Osteocyte (in vitro differentiated cells): ENCODE results near the gene GDPD2. TPM values are rescaled to one million over a fixed set of nuclear protein-coding genes. Genes with fewer than 3 reads are reported as not detected.

Source experiments
- DNase-seq: peaks from one replicate; pipeline ENCODE4 v3.0.0; 2021; ENCODE audit warnings: mixed read lengths; ENCODE audit not compliant: unreplicated experiment; ENCODE audit errors: extremely low spot score
- H3K27ac Mint-ChIP-seq: one replicate; pipeline ENCODE4 v1.8.0; 2021; ENCODE audit warnings: mild to moderate bottlenecking, mixed read lengths; ENCODE audit not compliant: unreplicated experiment
- H3K27me3 Mint-ChIP-seq: one replicate; pipeline ENCODE4 v1.8.0; 2021; ENCODE audit warnings: mixed read lengths; ENCODE audit not compliant: unreplicated experiment
- H3K36me3 Mint-ChIP-seq: one replicate; pipeline ENCODE4 v1.8.0; 2021; ENCODE audit warnings: mixed read lengths; ENCODE audit not compliant: unreplicated experiment
- H3K4me1 Mint-ChIP-seq: one replicate; pipeline ENCODE4 v1.8.0; 2021; ENCODE audit warnings: mixed read lengths; ENCODE audit not compliant: unreplicated experiment
- H3K4me3 Mint-ChIP-seq: one replicate; pipeline ENCODE4 v1.8.0; 2021; ENCODE audit warnings: mild to moderate bottlenecking, moderate library complexity, mixed read lengths; ENCODE audit not compliant: unreplicated experiment
- H3K9me3 Mint-ChIP-seq: one replicate; pipeline ENCODE4 v1.8.0; 2021; ENCODE audit warnings: mixed read lengths; ENCODE audit not compliant: unreplicated experiment
- total RNA-seq: library from RNA; stranded (reverse); gene quantifications from 2 replicates; pipeline ENCODE4 v1.2.1, GENCODE V29; 2021
- TF ChIP-seq, protein P1 (sequence below): fragments of 200-600 bp; sonication (generic); IDR thresholded peaks from 2 replicates; pipeline ENCODE4 v1.5.0; 2021; ENCODE audit warnings: antibody characterized with exemption, mild to moderate bottlenecking, moderate library complexity

Gene GDPD2
- total RNA-seq, 1 donor from 2014 or later = not detected

DNA sequence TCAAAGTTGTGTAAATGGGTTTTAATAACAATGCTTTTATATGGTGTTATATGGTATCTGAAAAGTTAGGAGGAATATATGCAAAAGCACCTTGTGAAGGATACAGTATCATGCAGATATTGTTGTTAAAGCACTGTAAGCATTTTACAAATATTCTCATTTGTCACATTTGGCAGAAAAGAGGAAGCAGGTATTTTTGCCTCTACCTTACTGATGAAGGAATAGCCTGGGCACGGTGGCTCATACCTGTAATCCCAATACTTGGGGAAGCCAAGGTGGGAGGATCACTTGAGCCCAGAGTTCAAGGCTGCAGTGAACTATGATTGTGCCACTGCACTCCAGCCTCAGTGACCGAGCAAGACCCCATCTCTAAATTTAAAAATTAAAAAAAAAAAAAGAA lies 12.2 kb upstream of the GDPD2 start:
- TF ChIP-seq, protein P1, sequence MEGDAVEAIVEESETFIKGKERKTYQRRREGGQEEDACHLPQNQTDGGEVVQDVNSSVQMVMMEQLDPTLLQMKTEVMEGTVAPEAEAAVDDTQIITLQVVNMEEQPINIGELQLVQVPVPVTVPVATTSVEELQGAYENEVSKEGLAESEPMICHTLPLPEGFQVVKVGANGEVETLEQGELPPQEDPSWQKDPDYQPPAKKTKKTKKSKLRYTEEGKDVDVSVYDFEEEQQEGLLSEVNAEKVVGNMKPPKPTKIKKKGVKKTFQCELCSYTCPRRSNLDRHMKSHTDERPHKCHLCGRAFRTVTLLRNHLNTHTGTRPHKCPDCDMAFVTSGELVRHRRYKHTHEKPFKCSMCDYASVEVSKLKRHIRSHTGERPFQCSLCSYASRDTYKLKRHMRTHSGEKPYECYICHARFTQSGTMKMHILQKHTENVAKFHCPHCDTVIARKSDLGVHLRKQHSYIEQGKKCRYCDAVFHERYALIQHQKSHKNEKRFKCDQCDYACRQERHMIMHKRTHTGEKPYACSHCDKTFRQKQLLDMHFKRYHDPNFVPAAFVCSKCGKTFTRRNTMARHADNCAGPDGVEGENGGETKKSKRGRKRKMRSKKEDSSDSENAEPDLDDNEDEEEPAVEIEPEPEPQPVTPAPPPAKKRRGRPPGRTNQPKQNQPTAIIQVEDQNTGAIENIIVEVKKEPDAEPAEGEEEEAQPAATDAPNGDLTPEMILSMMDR = no peak
- no peaks in the 10 kb centered on the region for H3K36me3 Mint-ChIP-seq
- no peak for DNase-seq
- no peaks in the 10 kb centered on the region for H3K4me1 Mint-ChIP-seq
- no peak overlapping the region for H3K4me3 Mint-ChIP-seq
- no peaks in the 10 kb centered on the region for H3K27me3 Mint-ChIP-seq
- peaks cover 3% of the 10 kb centered on the region for H3K9me3 Mint-ChIP-seq
- no peak overlapping the region for H3K27ac Mint-ChIP-seq

DNA sequence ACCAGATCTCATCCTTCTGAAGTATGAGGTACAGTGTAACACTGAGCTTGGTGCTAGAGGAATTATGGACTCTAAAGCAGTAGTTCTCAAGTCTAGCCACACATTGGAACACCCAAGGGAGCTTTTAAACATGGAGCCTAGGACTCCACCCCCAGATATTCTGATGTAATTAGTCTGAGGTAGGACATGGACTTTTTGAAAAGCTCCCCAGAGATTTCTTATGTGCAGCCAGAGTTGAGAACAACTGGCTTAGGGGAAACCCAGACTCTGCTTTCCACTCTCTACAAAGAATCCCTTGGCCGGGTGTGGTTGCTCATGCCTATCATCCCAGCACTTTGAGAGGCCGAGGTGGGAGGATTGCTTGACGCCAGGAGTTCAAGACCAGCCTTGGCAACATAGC lies 11.6 kb upstream of the GDPD2 start:
- Mint-ChIP-seq H3K9me3 (peaks cover 3% of the 10 kb centered on the region), H3K4me3 (no peak overlapping the region), H3K4me1 (no peaks in the 10 kb centered on the region), H3K27ac (no peak overlapping the region), H3K27me3 (no peaks in the 10 kb centered on the region), H3K36me3 (no peaks in the 10 kb centered on the region)
- TF ChIP-seq, protein P1 = no peak
- DNase-seq = no peak

DNA sequence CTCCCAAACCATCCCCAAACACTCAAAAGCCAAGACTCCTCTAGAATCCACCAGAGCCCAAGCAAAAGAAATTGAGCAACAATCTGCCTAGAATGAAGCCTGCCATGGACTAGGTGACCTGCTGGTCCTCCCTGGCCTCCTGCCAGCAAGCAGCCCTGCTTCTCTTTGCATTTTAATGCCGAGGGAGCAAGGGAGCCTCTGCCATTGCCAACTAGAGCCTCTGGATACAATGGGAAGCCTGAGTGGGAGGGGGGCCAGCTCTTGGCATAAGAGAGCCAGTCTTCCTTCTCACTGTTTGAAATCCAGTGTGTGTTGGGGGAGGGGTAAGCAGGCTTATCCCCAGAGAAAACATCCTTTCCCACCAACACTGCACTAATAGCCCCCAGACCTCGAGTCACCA lies 1.5 kb upstream of the GDPD2 start:
- Mint-ChIP-seq H3K36me3 (no peaks in the 10 kb centered on the region), H3K27me3 (no peaks in the 10 kb centered on the region), H3K27ac (no peak overlapping the region), H3K4me3 (no peak overlapping the region), H3K4me1 (no peaks in the 10 kb centered on the region), H3K9me3 (no peaks in the 10 kb centered on the region)
- no peak for DNase-seq
- TF ChIP-seq, protein P1 = no peak

DNA sequence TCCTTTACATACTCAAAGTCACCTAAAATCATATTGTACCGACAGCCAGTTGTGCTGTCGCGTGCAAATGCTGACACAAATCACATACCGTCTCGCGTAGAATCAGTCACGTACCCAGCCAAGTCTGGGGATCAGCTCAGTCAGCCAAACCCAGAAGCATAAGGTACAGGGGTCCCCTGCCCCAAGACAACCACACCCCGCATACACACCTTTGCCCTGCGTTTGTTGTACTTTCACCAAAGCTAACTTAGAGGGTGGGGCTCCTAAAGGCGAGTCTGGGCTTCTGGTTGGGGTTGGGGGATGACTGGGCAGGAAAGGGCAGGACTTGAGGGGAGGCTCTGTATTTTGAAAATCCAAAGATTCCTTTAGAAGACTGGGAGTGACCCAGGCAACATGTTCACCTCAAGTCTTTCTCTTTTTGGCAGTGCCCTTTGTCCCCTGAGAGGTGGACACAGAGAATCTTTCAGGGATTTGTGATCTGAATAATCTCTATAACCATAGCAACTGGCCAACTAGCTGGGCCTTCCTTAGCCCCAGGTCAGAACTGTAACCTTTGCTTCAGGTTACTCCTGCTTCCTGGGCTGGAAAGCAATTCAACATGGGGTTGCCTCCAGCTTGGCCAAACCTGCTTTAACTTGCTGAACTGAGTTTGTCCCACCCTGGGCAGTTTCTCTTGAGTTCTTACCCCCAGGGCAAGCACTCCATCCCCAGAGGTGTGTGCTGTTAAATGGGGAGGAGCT lies 992 bp downstream of the GDPD2 start:
- Mint-ChIP-seq H3K36me3 (no peaks in the 10 kb centered on the region), H3K27ac (no peak overlapping the region), H3K9me3 (peaks cover 6% of the 10 kb centered on the region), H3K4me3 (no peak overlapping the region), H3K27me3 (no peaks in the 10 kb centered on the region), H3K4me1 (no peaks in the 10 kb centered on the region)
- TF ChIP-seq, protein P1 = no peak
- DNase-seq = no peak

DNA sequence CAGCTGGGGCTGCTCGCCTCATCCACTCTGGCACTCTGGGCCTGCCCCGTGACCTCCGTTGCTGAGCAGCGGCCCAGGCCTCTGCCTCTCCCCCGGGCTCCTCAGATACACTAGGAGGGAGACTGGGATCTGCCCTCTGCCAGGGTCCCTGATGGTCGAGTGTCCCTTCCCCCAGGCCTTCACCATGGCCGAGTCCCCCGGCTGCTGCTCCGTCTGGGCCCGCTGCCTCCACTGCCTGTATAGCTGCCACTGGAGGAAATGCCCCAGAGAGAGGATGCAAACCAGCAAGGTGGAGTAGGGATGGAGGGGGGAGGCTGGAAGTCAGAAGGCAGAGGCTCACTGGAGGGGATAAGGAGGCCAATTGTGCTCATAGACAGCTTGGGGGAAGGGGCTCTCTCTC lies 1.7 kb downstream of the GDPD2 start:
- TF ChIP-seq, protein P1 = no peak
- no peak overlapping the region for H3K4me3 Mint-ChIP-seq
- DNase-seq = no peak
- H3K27ac Mint-ChIP-seq = no peak overlapping the region
- no peaks in the 10 kb centered on the region for H3K27me3 Mint-ChIP-seq
- no peaks in the 10 kb centered on the region for H3K36me3 Mint-ChIP-seq
- H3K9me3 Mint-ChIP-seq = peaks cover 6% of the 10 kb centered on the region
- H3K4me1 Mint-ChIP-seq = no peaks in the 10 kb centered on the region
